ENCODE results near the gene ERICH6B.

ERICH6B gene

DNA sequence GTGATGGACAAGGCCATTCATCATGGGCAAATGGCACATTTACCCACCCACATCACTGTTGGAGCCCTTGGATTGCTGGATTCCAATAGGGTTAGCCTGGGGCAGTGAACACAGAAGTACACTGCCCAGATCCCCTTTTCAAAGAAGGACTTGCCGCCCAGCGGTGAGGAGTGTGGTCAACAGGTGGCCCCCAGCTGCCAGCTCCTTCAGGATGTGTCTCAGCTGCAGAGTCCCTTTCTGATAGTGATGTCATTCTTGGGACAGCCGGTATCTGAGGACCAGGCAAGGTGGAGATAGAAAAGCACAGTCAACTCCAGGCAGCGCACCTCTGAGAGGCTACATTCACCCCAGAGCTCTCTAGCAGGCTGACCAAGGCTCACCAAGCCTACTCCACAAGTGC is 16.9 kb downstream of the ERICH6B start:
- no peak for DNase-seq

DNA sequence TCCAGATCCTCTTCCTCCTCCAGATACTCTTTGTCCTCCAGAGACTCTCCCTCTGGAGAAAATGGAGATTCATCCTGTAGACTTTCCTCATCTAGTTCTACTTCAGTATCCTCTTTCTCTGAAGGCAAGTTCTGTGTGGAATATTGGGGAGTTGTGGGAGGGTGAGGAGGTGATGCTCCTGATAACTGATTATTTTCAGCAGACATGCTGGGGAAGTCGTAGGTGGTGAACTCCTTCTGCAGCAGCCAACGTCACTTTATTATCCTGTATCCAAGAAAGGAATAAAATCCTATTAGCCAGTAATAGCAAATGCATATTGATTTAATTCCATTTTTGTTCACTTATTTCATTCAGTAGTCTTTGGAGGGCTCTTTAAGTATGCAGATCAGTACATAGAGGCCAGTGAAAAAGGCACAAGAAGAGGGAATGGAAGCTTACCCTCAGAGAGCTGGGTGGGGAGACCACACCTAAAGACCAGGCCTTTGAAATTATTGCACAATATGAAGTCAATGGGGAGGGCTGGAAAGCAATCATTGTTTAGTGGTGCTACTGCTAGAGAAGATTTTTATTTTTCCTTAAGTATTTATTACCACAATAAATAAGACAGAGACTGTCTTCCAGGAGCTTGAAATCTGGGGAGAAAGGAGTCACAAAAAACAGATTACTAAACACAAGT is 18.6 kb downstream of the ERICH6B start:
- DNase-seq, result no peak

DNA sequence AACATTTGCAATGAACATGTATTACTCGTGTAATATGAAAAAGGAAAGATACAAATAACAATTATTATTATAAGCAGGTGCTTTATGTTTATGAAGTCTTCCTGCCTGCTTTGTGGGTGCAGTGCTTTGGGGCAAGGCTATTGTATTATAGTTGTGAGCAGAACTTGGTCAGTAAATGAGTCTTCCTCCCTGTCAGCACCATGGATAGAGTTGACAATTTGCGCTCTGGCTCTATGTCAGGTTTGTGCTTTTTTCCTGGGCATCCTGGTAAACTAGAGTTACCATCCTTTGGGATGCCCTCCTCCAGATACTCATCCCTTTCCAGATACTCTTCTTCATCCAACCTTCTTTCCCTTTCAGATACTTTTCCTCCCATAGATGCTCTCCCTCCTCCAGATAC is 19.6 kb downstream of the ERICH6B start:
- no peak for DNase-seq

DNA sequence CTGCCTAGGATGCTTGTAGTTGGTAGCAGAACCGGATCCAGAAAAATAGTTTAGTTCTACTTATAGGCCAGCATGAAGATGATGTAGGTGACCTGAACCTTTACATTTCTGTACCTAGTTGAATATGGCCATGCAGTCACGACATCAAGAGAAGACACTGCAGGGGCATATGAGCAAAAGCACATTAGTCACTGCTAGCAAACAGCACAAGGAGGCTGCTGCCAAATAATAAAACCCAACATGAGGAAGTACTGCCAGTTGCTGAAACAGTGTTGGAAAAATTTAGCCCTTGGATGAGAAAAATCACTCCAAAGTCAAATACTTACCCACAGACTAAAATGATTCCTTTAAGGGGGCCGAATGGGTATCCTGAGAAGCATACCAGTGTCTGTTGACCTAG is 20.8 kb downstream of the ERICH6B start:
- DNase-seq, result no peak

DNA sequence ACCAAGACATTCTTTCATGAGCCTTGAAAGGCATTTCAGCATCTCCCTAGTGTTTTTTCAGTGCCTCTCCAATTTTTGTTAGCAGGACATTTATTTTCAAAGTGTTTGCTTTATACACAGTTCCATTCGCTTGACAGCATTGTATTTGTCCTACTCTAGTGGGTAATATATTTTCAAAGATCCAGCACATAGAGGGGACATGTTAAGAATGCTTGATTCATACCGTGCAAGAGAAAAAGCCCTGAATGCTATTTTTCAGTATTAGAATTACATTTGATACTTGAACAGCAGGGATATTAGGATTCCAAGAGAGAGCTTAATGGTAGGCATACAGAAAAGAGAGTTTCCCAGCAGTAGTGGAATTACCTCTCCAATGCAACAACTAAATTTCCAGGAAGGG is 21.3 kb downstream of the ERICH6B start:
- no peak for DNase-seq

DNA sequence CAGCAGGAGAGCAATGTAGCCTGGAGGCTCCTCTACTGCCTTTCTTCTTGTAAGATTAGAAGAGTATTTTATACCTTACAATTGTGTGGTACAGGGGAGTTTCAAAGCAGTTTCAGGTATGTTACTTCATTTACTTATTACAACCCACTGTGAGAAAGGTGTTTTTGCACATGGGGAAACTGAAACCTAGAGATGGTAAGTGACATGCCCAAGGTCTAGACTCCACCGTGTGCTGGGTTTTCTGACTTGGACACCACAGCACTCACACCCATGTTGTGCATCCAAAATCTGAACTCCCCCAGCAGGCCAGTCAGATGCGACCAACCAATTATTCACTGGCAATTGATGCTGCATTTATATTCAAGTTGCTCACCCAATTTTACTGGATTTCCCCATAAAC is 22.8 kb downstream of the ERICH6B start:
- no peak for DNase-seq

DNA sequence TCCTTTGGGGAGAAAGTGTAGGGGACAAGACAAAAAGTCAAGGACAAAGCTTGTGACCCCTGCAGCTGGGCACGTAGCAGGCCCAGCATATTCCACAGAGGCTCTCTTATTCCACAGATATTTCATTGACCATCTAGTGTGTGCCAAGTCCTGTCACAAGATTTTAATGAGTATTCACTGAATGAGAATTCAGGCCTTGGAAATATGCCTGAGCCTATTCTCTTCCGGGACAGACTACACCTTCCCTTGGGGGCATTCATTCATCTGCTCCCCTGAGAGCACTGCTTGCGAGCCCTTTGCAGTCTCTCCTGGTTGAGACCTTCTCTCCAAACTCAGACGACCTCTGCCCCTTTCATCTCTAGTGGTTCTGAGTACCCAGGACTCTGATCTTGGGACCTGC is 25.5 kb downstream of the ERICH6B start:
- no peak for DNase-seq

DNA sequence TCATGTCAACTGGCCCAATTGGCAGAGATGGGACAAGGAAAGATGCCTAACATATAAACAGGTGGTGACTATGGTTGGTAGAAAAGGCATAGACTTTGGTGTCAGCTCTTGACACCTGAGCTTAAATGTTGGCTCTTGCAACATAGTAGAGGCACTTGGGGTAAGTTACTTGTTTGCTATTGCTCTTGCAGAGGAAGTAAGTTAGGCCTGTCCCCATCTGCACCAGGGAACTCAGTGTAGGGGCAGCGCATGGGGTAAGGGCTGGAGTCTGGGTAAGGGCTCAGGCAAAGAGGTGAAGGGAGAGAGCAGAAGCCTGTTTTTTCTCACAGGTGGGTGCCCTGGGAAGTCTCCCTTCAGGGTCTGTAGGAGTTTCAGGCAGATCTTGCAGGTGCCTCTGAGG is 27.6 kb downstream of the ERICH6B start:
- no peak for DNase-seq

DNA sequence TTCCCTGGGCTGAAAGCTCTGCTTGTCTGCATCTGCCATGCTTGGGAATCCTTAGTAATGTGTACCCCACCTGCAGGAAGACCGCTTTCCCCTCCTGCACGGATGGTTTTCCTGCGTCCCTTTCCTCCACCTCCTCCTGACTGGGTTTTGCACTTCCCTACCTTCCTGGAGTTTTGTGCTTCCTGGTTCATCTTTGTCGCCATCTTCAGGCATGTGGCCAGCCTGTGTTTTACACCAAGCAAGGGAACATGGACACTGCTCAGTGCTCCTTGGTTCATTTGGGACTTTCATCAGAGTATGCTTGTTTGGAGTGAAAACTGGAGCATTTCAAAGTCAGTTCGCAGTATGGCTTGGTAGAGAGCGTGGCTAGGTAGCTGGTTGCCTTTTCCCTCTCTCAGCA is 30.7 kb downstream of the ERICH6B start:
- no peak for DNase-seq

DNA sequence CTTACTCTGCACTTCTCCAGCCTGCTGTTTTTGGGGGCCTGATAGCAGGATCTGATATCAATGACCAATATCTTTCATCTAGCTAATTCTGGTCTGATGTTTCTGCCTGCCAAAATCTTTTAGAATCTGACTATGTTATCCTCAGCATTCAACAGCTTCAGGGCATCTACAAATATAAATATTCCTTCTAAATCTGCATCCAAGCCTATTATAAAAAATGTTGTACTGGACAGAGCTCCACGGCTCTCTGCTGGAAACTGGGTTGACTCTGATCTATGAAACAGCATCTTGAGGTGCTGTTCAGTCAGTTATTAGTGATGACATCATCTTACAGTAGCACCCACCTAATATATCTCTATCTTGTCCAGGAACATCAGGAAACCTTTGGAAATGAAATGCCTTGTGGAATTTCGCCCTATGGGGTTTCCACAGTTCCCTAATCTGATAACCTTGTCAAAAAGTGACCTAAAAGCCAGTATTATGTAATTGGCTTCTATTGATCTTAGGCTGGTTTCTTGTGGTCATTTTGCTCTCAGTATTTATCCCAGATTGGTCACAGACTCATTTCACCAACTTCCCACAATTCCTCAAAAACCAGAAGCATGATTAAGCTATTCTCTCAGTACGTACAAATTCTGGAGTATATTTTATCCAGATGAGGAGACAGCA is 33.0 kb downstream of the ERICH6B start:
- no peak for DNase-seq

DNA sequence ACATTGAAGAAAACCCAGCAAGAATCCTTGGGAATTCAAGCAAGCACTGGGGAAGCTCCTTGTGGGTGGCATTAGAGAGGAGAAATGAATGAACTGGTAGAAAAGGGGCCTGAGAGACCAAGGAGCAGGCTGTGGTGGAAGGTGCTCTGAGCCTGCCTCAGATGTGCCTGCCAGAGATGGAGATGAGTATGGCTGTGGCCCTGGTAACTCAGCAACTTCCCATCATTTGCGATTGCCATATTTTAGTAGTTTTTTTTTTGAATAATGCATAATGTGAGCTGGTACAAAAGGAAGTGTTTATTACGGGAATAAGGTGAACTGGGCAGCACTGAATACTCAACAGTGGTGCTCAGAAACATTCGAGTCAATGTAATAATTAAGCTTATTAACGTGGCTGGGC is 39.1 kb downstream of the ERICH6B start:
- DNase-seq, result no peak

DNA sequence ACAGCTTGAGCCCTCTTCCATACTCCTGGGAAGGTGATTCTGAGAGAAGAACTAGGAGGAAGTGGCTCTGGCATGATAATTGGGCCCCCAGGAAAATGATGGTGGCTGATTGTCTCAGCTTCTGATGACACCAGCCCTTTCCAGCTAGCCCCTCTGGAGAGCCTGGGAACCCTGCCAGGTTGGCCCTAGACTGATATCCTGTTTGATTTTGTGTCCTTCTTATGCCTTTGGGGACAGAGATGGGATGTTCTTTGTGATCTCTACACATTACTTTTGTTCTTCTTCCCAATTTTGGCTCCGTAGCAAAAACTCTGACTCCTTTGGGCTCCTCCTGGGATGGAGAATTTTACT is 39.7 kb downstream of the ERICH6B start:
- DNase-seq, result no peak

DNA sequence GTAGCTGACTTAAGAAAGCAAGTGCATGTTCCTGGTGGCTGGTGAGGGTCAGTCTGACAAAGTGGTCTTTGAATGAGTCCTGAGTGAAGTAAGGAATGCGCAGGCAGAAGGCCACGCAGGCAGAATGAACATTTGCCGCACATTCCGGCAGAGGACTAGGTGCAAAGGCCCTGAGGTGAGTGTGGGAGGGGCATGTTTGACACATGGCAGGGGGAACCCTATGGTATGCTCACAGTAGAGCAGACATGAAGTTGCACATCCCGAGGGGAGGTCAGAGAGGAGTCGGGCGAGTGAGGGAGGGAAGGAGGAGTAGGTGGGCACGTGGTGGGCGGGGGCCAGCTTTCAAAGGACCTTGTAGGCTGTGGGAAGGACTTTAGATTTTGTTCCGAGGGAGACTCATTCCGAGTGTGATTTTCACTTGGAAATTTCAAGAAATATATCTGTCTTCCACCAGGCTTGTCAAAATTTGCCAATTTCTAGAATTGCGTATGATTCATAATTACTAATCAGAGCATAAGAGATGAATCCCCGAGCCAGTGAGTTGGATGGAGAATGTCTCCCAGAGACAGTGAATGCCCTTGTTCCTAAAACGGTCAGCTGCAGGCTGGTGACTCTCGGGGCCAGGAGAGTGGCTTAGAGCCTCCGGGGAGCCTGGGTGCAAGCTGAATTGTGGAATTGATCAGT is 40.3 kb downstream of the ERICH6B start:
- no peak for DNase-seq

DNA sequence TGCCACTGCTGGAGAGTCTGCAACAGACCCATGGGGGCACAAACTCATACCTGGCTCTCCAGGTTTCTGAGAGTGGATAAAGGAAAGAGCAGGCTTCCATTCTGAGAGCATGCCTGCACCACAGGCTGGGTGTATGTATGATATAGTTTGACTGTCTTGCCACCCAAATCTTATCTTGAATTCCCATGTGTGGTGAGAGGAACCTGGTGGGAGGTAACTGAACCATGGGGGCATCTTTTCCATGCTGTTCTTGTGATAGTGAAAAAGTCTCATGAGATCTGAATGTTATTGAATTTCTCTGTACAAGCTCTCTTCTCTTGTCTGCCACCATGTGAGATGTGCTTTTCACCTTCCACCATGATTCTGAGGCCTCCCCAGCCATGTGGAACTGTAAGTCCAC is 50.2 kb downstream of the ERICH6B start:
- DNase-seq, result no peak

DNA sequence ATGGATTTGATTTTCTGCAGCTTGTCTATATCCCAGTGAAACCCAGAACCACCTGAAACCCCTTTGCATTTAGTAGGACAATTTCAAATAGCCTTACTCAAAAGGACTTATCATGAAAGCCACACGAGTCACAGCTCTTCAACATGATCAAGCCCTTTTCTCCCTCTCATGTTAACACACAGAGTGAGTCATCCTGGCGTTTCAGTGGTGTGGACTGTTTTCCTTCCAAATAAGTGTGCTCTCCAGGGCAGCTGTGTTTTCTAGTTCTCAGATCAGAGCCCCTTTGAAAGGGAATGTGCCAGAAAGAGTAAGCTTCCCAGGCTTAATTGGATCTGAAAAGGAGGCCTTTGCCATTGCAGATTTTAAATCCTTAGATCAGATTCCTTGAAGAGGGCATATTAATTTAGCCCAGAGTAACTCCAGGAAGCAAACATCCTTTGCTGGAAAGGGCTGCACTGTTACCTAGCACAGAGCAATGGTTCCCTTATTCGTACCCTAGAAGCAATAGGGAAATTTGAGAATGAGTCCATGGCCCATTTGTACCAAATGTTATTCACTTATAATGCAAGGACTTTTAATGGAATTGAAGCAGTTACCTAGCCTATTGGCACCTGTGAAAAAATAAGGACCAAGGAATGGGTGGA is 51.3 kb downstream of the ERICH6B start:
- no peak for DNase-seq

DNA sequence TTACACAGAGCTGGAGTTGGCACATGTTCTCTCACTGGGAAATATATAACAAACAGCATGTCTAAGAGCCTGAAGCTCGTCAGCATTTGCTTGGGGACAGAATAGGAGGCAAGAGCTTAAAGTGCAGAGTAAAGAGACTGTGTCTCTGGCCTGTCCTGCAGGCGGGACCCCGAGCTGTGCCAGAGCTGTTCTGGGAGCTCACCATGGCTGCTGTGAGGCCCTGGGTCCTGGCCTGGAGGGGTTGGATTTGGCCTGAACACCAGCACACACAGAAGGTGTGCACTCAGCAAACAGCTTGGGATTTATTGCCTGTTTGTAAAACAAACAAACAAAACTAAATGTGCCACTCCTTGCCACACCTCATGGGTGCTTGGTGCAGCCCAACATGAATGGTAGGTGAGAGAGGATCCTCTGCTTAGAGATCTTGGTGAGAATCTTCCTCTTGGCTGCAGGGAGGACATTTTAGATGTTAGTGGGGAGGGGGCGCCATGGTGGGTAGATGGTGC is 60.9 kb downstream of the ERICH6B start:
- no peak for DNase-seq

DNA sequence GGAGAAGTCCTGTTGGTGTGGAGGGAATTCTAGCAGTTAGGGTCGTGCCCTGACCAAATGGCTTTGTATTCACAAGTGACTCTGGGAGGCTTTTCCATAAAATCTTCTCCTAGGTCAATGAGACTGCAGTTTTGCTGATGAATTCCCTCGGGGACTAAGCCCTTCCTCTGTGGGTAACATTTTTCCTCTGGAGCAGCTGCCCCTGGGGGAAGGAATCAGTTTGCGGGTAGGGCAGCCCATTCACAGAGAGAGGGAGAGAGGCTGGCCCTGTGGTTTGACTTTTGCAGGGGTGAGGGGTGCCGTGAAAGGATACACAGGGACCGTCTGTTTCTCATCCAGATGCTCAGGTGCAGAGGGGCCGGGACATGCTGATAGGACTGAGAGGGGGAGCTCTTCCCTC is 67.3 kb downstream of the ERICH6B start:
- DNase-seq, result no peak

DNA sequence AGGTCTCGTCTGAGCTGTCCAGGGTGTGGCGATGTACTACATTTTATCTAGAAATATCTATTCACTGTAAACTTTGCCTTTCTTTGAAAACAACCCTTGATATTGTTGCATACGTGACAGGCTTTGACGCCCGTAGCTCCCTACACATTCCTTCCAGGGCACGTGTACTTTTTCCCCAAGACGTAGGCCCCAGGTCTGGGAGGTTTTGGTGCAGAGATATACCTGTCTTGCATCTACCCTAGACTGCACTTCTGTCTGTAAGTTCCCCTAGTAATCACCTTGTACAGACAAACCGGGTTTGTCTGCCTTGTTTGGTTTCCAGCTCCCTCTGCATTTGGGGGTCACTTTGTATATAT is 69.2 kb downstream of the ERICH6B start:
- DNase-seq, result no peak

DNA sequence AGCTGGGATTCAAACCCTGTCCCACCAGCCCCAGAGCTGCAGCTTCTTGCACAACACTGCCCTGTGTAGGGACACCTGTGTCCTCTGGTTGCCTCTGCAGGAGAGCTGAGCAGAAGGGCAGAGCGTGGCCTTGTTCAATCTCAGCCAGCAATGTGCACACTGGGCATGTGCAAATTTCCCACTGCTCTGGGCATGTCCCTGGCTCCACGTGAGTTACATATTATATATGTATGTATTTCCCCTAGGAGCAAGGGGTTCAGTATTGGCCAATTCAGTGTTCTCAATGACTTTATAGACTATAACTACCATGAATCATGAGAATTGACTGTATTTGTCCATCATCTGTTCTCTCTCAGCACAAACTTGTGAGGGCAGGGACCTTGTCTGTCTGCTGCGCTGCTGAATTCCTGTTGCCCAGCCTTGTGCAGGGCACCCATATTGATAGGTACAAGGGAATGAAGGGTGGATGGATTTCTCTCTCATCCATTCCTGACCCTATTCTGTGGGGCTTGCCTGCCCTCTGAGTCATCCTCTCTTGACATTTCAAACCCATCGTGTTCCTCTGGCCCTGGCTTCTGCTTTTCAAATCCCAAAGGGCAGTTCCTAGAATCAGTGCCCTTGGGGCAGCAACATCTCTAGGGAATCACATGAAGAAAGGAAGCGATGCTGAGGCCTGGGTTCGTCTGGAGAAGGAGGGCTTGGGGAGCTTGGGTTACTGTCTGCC is 69.7 kb downstream of the ERICH6B start:
- no peak for DNase-seq

DNA sequence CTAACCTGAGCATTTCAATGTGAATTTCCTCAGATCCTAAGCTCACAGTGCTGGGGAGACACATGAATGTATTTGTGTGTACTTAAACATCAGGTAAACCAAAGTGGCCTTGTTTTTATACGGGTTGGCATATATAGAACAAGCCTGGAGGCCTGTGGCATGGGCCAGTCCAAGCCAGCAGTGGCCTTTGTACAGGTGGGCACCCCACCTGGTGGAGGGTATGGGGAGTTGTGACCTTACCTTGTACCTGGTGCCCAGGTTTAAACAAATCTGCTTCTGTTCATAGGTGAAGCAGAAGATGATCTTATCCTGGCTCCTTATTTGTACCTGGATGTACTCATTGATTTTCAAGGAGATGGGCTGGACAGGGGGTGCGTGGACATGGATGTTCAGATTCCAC is 71.0 kb downstream of the ERICH6B start:
- no peak for DNase-seq

DNA sequence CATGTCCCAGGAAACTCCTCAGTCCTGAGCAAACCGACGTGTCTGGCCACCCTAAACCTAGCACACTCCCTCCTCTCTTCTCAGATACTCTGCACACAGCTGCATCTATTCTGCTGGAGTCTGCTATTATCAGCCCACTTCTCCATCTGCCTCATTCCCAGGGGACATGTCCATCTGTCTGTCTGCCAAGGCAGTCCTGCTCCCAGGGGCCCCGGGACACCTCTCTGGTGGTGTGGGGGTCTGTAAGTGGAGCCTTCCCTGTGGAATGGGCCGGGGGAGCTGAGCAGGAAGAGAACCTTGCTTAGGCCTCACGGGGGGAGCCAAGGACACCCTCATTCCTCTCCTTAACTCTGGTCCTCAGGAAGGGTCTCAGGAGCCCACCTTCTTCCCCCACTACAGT is 72.7 kb downstream of the ERICH6B start:
- no peak for DNase-seq

DNA sequence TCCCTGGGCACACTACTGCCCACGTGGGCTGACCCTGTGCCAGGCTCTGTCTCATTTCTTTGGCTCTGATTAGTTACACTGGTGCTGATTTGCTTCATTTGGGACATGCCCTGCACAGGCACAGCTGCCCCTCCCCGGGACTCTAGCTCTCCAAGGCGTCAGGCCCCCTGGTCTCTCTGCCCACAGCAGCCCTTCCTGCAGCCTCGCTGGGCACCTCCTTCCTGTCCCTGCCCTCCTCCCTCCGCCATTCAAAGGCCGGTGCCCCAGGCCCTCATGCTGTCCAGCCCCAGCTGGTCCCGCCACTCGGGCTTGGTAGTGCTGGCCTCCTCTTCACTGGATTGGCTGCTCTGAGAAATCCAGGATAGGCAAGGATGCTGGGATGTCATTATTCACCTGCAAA is 73.1 kb downstream of the ERICH6B start:
- DNase-seq, result no peak

DNA sequence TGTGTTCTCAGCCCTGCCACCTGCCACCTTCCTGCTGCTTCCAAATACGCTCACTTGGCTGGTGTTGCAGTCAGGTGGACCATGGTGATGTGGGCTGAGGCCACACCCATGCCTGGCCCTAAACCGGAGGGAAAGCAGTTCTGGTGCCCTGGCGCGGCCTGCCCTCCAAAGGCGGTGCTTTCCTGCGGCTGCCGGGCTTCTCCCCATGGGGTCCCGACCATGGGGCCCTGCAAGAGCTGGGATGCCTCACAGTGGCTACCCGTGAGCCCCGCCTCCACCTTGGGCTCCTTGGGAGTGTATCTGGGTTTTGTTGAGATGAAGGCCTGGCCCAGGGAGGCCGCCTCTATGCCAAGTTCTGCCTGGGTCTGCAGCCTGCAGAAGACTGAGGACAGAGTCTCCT is 73.7 kb downstream of the ERICH6B start:
- DNase-seq, result no peak

Data from stimulated activated CD4-positive, alpha-beta T cell treated with anti-CD3 and anti-CD28 coated beads, Interleukin-2, amount 100 ng/mL, for 24 hours (primary cell).